Nephron (organoid): ENCODE results near the gene DPP6.
"Not testable (repeated sequence)": the region's sequence is repeated elsewhere in the genome, so short reads cannot be mapped to it uniquely, and the experiment has no call there.

Experiments used
- H3K27ac Mint-ChIP-seq, 3 experiments: 2 replicates each; pipeline ENCODE4 v1.8.0; 2020; ENCODE audit warnings: mixed read lengths in 3 of 3, mild to moderate bottlenecking in 2 of 3, moderate library complexity in 1 of 3
- H3K27me3 Mint-ChIP-seq: 2 replicates; pipeline ENCODE4 v1.8.0; 2021; ENCODE audit warnings: low read depth, mild to moderate bottlenecking, moderate library complexity, mixed read lengths
- H3K36me3 Mint-ChIP-seq: 2 replicates; pipeline ENCODE4 v1.8.0; 2020; ENCODE audit warnings: low read depth, mixed read lengths
- H3K4me1 Mint-ChIP-seq: 2 replicates; pipeline ENCODE4 v1.8.0; 2020; ENCODE audit warnings: mixed read lengths
- H3K4me3 Mint-ChIP-seq, 3 experiments: 2 replicates each; pipeline ENCODE4 v1.8.0; 2020; ENCODE audit warnings: mild to moderate bottlenecking in 3 of 3, mixed read lengths in 3 of 3, moderate library complexity in 2 of 3
- H3K9me3 Mint-ChIP-seq: 2 replicates; pipeline ENCODE4 v1.8.0; 2020; ENCODE audit warnings: mixed read lengths
- CTCF ChIP-seq, 3 experiments: fragments of 200-600 bp; sonication (generic); IDR thresholded peaks; one replicate each; pipeline ENCODE4 v1.5.0; 2021; ENCODE audit warnings: antibody characterized with exemption in 3 of 3; ENCODE audit not compliant: unreplicated experiment in 3 of 3

Gene DPP6

DNA sequence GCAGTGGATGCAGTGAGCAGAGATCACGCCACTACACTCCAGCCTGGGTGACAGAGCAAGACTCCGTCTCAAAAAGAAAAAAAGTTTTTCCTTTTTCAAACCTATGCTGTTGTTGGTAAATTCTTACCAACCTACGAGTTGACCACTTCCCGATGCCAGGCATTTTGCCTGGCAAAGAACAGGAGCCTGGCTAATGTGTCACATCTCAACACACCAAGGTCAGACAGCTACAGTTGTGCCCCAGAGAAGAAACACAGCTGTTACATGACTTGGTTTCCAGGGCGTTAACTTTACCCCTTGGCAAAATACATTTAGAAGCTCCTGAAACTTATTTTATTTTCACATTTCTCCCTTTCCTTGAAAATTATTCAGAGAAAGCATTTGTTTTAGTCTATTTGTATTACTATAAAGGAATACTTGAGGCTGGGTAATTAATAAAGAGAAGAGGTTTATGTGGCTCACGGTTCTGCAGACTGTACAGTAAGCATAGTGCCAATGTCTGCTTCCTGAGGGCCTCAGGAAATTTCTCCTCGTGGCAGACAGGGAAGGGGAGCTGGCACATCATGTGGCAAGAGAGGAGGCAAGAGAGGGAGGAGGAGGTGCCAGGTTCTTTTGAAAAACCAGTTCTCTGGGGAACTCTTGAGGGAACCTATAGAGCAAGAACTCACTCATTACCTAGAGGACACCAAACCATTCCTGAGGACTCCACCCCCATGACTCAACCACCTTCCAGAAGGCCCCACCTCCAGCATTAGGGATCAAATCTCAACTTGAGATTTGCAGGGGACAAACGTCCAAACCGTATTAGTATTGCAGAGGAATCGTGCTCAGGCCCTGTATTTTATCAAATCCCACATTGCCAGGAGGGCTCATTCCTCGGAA is 867.4 kb downstream of the DPP6 start:
- TF ChIP-seq CTCF (IDR thresholded peaks at IDR 0.05; ENCODE audit: unreplicated experiment in 3 of 3) = no peak
- Mint-ChIP-seq H3K4me3 (no peak overlapping the region), H3K27me3 (peaks cover 12% of the 10 kb centered on the region), H3K27ac (no peak overlapping the region), H3K4me1 (peaks cover 12% of the 10 kb centered on the region), H3K9me3 (no peaks in the 10 kb centered on the region), H3K36me3 (no peaks in the 10 kb centered on the region)

DNA sequence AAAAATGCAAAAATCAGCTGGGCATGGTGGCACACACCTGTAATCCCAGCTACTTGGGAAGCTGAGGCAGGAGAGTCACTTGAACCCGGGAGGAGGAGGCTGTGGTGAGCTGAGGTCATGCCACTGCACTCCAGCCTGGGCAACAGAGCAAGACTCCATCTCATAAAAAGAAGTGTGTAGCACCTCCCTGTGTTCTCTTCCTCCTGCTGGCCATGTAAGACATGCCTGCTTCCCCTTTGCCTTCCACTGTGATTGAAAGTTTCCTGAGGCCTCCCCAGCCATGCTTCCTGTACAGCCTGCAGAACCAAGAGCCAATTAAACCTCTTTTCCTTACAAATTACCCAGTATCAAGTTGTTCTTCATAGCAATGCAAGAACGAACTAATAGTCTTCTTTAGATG is 870.3 kb downstream of the DPP6 start:
- not testable (repeated sequence) for H3K9me3 Mint-ChIP-seq, H3K27ac Mint-ChIP-seq, H3K4me3 Mint-ChIP-seq, H3K36me3 Mint-ChIP-seq
- Mint-ChIP-seq H3K27me3 (peaks cover 17% of the 10 kb centered on the region), H3K4me1 (peaks cover 12% of the 10 kb centered on the region)

- Mint-ChIP-seq H3K4me3 (peak overlapping the region; percentile 77 to 89 (median 88)), H3K9me3 (no peaks in the 10 kb centered on the region), H3K4me1 (peaks cover 11% of the 10 kb centered on the region), H3K36me3 (no peaks in the 10 kb centered on the region), H3K27me3 (peaks cover 32% of the 10 kb centered on the region), H3K27ac (peak overlapping the region; percentile 72 to 83 (median 77))
- peak; percentile 63 to 68 (median 64) for TF ChIP-seq CTCF (IDR thresholded peaks at IDR 0.05; ENCODE audit: unreplicated experiment in 3 of 3)
Measured at GRCh38 chr7:154927624-154928125, 875.5 kb downstream of the DPP6 start.

- Mint-ChIP-seq H3K9me3 (peaks cover 2% of the 10 kb centered on the region), H3K27me3 (peaks cover 31% of the 10 kb centered on the region), H3K27ac (peak overlapping the region; percentile 72 to 83 (median 77)), H3K4me3 (peak overlapping the region; percentile 77 to 89 (median 88)), H3K4me1 (peaks cover 11% of the 10 kb centered on the region), H3K36me3 (no peaks in the 10 kb centered on the region)
- no peak for TF ChIP-seq CTCF (IDR thresholded peaks at IDR 0.05; ENCODE audit: unreplicated experiment in 3 of 3)
Measured at GRCh38 chr7:154928136-154929005, 876.2 kb downstream of the DPP6 start.

DNA sequence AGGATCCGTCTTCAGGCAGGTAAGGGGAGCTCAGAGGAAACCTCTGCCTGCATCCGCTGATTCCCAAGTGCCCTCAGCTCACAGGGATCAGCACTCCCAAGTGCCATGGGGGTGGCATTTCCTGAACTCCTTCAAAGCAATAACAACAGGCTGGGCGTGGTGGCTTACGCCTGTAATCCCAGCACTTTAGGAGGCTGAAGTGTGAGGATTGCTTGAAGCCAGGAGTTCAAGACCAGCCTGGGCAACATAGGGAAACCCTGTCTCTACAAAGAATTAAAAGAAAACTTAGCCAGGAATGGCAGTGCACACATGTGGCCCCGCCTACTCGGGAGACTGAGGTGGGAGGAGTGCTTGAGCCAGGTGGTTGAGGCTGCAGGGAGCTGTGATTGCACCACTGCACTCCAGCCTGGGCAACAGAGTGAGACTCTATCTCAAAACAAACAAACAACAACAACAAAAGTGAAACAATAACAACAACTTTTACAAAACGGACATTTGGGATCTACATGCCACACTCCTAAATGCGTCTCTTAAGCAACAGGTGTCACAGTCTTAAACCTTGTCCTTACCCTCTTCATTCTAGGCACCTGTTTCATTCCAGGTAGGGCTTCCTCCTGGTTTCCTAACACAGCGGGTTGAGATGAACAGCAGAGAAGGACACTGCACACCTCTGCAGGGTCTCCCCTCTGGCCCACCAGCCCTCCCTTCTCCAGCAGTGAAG is 877.0 kb downstream of the DPP6 start:
- Mint-ChIP-seq H3K27me3 (peaks cover 37% of the 10 kb centered on the region), H3K36me3 (no peaks in the 10 kb centered on the region), H3K4me1 (peaks cover 11% of the 10 kb centered on the region), H3K4me3 (peak overlapping the region in 2 of 3 experiments; percentile 88 to 89), H3K9me3 (peaks cover 7% of the 10 kb centered on the region), H3K27ac (no peak overlapping the region)
- no peak for TF ChIP-seq CTCF (IDR thresholded peaks at IDR 0.05; ENCODE audit: unreplicated experiment in 3 of 3)
